ENCODE measurements around the gene CTBP2. TPM values are rescaled to one million over a fixed set of nuclear protein-coding genes. Genes with fewer than 3 reads are reported as not detected.

CTBP2 gene
- total RNA-seq, 1 experiment from 2014 or later: 97.2 TPM

DNA sequence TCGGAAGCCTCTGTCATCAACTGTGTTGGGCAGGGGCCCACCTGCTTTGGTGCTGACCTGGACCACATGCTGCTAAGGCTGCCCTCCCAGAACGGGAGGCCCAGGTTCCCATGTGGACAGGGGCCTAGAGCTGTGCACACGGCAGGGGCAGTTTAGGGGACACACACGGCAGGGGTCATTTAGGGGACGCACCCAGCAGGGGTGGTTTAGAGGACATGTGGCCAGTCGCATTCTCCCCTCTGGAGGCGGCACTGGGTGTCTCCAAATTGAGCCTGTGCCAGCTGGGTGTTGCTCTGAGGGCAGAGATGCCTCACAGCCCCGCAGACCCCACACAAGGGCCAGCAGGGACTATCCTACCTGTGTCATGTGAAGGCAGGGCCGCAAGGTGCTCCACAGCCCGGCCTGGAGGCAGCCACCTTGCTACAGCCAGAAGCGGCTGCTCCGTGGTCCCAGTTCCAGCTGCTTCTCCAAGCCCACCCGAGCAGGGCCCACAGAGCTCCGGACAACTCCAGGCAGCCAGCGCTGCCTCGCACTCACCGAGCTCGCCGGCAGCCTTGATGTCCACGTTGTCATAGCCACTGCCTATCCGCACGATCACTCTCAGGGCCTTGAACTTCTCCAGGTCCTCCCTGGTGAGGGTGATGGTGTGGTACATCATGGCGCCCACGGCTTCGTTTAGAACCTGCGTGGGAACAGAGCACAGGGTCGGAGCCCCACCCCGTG is 157.8 kb downstream of the CTBP2 start:
- no TSS peak for BruUV-seq (replicated peaks)
- peaks cover 67% of the 10 kb centered on the region for H3K36me3 Mint-ChIP-seq (ENCODE audit: insufficient read depth, unreplicated experiment)
- Histone ChIP-seq H3K9me3 (no peaks in the 10 kb centered on the region), H3K36me3 (ENCODE audit: control insufficient read depth, insufficient read depth, low read length) (peaks cover 2% of the 10 kb centered on the region), H3K4me1 (no peaks in the 10 kb centered on the region), H3K27me3 (replicated peaks; ENCODE audit: control insufficient read depth, insufficient read depth, low read length) (no peaks in the 10 kb centered on the region), H3K4me3 (ENCODE audit: low read depth, low read length) (no peak overlapping the region)
- ChIA-PET CTCF (interaction anchor here (0.6 kb wide), 1 partner anchor 440 kb away, joined by 3 read pairs; no protein-coding TSS in a partner anchor), POLR2A (no interaction called here)
- no peaks in the 10 kb centered on the region for H3K4me1 Mint-ChIP-seq (ENCODE audit: low read depth, unreplicated experiment)
- no peaks in the 10 kb centered on the region for H3K9me3 Mint-ChIP-seq (ENCODE audit: unreplicated experiment)
- peak in 1 of 2 experiments; percentile 33 for DNase-seq
- H3K4me3 Mint-ChIP-seq (ENCODE audit: unreplicated experiment): no peak overlapping the region
- TF ChIP-seq, protein P1, sequence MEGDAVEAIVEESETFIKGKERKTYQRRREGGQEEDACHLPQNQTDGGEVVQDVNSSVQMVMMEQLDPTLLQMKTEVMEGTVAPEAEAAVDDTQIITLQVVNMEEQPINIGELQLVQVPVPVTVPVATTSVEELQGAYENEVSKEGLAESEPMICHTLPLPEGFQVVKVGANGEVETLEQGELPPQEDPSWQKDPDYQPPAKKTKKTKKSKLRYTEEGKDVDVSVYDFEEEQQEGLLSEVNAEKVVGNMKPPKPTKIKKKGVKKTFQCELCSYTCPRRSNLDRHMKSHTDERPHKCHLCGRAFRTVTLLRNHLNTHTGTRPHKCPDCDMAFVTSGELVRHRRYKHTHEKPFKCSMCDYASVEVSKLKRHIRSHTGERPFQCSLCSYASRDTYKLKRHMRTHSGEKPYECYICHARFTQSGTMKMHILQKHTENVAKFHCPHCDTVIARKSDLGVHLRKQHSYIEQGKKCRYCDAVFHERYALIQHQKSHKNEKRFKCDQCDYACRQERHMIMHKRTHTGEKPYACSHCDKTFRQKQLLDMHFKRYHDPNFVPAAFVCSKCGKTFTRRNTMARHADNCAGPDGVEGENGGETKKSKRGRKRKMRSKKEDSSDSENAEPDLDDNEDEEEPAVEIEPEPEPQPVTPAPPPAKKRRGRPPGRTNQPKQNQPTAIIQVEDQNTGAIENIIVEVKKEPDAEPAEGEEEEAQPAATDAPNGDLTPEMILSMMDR (IDR thresholded peaks at IDR 0.05; ENCODE audit: insufficient read depth in 1 of 2, low read depth in 1 of 2, low read length in 1 of 2, severe bottlenecking in 1 of 2, unreplicated experiment in 1 of 2): no peak
- H3K27me3 Mint-ChIP-seq (ENCODE audit: insufficient read depth, unreplicated experiment): no peaks in the 10 kb centered on the region
- no peak overlapping the region for H3K27ac Mint-ChIP-seq (ENCODE audit: unreplicated experiment)
- intact Hi-C loops (cut with micrococcal nuclease; ENCODE audit: unreplicated experiment): no loop called here

DNA sequence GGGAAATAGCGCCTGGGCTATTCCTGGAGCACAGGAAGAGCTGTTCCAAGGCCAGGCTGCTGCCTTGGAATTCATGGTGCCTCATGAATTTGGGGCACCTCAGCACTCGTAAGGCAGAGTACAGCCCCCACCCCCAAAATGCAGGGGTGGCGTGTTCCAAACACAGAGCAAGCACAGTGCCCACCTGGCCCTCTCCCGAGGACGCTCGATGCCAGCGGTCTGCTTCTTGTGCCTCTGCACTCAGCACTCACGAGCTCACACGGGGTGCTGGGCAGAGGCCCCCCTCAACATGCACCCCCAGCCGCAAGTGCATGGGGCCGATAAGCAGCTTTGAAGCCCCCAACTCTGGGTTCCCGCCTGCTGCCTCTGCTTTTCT is 158.3 kb downstream of the CTBP2 start:
- TF ChIP-seq, protein P1 (IDR thresholded peaks at IDR 0.05; ENCODE audit: insufficient read depth in 1 of 2, low read depth in 1 of 2, low read length in 1 of 2, severe bottlenecking in 1 of 2, unreplicated experiment in 1 of 2): no peak
- Mint-ChIP-seq H3K27me3 (ENCODE audit: insufficient read depth, unreplicated experiment) (no peaks in the 10 kb centered on the region), H3K36me3 (ENCODE audit: insufficient read depth, unreplicated experiment) (peaks cover 70% of the 10 kb centered on the region), H3K9me3 (ENCODE audit: unreplicated experiment) (no peaks in the 10 kb centered on the region), H3K27ac (ENCODE audit: unreplicated experiment) (no peak overlapping the region), H3K4me1 (ENCODE audit: low read depth, unreplicated experiment) (no peaks in the 10 kb centered on the region), H3K4me3 (ENCODE audit: unreplicated experiment) (no peak overlapping the region)
- no TSS peak for BruUV-seq (replicated peaks)
- Histone ChIP-seq H3K9me3 (no peaks in the 10 kb centered on the region), H3K4me1 (no peaks in the 10 kb centered on the region), H3K27me3 (replicated peaks; ENCODE audit: control insufficient read depth, insufficient read depth, low read length) (no peaks in the 10 kb centered on the region), H3K4me3 (ENCODE audit: low read depth, low read length) (no peak overlapping the region), H3K36me3 (ENCODE audit: control insufficient read depth, insufficient read depth, low read length) (peaks cover 4% of the 10 kb centered on the region)
- DNase-seq: peak in 1 of 2 experiments; percentile 15
- intact Hi-C loops (cut with micrococcal nuclease; ENCODE audit: unreplicated experiment): no loop called here
- POLR2A ChIA-PET: no interaction called here
- CTCF ChIA-PET: no interaction called here

DNA sequence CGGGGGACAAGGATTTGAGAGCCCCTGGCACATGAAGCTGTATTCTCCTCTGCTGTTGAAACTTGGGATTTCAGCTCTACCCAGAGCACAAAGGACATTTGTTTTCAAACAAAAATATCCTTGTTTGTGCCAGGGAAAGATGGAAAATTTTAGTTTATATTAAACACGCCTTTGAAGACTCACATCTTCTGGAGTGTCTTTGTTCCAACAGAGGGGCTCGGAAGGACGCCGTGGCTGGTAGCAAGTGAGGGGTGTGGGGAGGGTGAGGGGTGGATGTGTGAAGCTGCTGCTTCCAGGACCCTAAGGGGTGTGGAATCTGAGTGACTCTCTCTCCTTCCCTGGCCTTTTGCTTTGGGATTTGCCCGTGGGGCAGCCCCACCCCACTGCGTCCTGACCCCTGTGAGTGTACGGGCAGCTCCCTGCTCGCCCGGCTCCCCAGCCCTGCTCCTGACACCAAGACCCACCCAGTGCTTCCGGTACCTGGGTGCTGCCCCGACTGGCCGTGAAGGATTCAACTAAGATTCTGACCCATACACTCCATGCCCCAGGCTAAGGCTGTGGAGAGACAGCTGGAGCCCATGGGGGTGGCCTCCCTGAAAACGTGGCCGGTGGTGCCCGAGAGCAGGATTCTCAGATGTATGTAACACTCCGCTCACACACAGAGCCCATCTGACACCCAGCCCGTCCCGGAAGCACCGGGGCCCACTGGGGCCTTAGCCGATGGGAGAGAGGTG is 158.9 kb downstream of the CTBP2 start:
- H3K9me3 ChIP-seq: no peaks in the 10 kb centered on the region
- no peaks in the 10 kb centered on the region for H3K4me1 ChIP-seq
- intact Hi-C loops (cut with micrococcal nuclease; ENCODE audit: unreplicated experiment): no loop called here
- DNase-seq: peak in 1 of 2 experiments; percentile 23
- no peaks in the 10 kb centered on the region for H3K27me3 ChIP-seq (replicated peaks; ENCODE audit: control insufficient read depth, insufficient read depth, low read length)
- peaks cover 4% of the 10 kb centered on the region for H3K36me3 ChIP-seq (ENCODE audit: control insufficient read depth, insufficient read depth, low read length)
- Mint-ChIP-seq H3K36me3 (ENCODE audit: insufficient read depth, unreplicated experiment) (peaks cover 70% of the 10 kb centered on the region), H3K9me3 (ENCODE audit: unreplicated experiment) (no peaks in the 10 kb centered on the region), H3K27me3 (ENCODE audit: insufficient read depth, unreplicated experiment) (no peaks in the 10 kb centered on the region), H3K4me1 (ENCODE audit: low read depth, unreplicated experiment) (no peaks in the 10 kb centered on the region), H3K27ac (ENCODE audit: unreplicated experiment) (no peak overlapping the region), H3K4me3 (ENCODE audit: unreplicated experiment) (no peak overlapping the region)
- BruUV-seq (replicated peaks): no TSS peak
- TF ChIP-seq, protein P1 (IDR thresholded peaks at IDR 0.05; ENCODE audit: insufficient read depth in 1 of 2, low read depth in 1 of 2, low read length in 1 of 2, severe bottlenecking in 1 of 2, unreplicated experiment in 1 of 2): no peak
- H3K4me3 ChIP-seq (ENCODE audit: low read depth, low read length): no peak overlapping the region
- CTCF ChIA-PET: no interaction called here
- POLR2A ChIA-PET: no interaction called here
